HG02973 (cell line): ENCODE results near the gene C11orf24.

Experiments
- ATAC-seq: cut with Tn5 transposase; IDR thresholded peaks from one replicate; pipeline ENCODE4 v1.9.1; 2021; ENCODE audit warnings: moderate library complexity; ENCODE audit not compliant: unreplicated experiment

Gene C11orf24

GRCh38 chr11:68211546-68211945, 60.2 kb downstream of the C11orf24 start:
- ATAC-seq, result no peak
